Measurements from ENCODE around the gene IL16.

Gene IL16

GRCh38 chr15:81209635-81210034 is 13.0 kb downstream of the IL16 start:
- DNase-seq: no peak

GRCh38 chr15:81211376-81211775 is 14.7 kb downstream of the IL16 start:
- DNase-seq: no peak

DNA sequence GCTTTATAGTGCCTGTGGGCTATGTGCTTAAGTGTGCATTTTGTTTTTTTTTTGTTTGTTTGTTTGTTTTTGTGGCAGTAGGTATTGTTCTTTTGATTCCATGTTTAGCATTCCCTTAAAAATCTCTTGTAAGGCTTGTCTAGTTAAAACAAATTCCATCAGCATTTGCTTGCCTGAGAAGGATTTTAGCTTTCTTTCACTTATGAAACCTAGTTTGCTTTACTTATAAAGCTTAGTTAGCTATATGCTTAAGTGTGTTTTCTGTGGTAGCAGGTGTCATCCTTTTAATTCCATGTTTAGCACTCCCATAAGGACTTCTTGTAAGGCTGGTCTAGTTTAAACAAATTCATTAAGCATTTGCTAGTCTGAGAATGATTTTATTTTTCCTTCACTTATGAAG is 17.3 kb downstream of the IL16 start:
- DNase-seq: no peak

- DNase-seq: no peak
Measured at GRCh38 chr15:81215531-81215930, 18.9 kb downstream of the IL16 start.

GRCh38 chr15:81215983-81216382 is 19.3 kb downstream of the IL16 start:
- DNase-seq: no peak

- DNase-seq: peak; percentile 59
Measured at GRCh38 chr15:81216422-81216821, 19.7 kb downstream of the IL16 start.

DNA sequence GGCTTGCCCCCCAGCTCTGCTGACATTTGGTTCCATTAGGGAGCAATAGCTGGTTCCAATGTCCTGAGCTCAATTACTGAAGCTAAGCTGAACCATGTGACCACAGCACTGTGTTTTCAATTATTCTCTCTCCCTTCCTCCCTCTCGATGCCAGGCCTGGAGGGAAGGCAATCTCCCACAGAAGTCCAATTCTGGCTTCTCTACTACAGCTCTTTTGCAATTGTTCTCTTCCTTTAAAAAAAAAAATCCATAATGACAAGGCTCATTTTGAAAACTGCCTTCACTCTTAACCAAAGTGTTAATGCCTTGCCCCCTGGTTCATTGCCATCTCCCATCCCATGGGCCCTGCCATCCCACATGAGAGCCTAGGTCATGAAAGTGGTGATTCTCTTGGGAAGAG is 24.8 kb downstream of the IL16 start:
- no peak for DNase-seq

DNA sequence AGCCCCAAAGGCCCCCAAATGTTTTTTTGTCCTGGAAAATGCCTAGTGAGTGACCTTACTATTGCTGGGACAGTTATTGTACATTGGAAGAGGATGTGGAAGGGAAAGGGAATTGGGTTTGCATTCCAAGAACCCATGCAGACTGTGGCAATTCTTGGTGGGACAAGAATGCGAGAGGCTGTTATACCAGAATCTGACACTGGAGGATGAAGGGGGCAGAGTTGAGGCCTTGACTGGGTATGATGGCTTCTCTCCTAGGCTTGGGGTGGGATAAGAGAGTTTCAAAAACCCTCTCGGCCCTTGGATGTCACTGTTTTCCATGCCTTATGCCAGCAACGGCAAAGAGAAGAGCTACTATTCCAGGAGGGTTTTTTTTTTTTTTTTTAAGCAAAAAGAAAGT is 25.3 kb downstream of the IL16 start:
- no peak for DNase-seq

DNA sequence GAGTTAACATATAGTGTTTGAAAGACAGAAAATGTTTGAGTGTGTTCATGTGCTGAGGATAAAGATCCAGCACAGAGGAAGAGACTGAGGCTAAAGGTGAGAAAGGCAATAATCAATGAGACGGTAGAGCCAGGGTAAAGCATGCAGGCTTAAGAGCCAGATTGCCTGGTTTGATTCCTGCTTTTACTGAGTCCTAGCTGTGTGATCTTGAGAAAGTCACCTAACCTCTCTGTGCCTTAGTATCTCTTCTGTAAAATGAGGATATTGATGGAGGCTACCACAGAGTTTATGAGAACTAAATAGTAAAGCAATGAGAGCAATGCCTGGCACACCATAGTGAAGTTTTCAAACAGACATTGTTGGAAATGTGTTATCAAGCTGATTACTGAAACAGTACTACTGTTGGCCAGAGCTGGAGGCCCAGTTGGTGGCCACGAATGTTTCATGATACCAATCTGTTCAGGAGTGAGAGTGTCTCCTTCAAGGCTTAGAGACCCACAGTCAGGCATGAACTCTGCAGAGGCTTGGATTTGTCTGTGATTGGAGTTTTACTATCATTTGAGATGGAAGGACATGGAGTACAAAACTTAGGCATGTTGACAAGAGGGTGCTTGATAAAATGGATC is 26.8 kb downstream of the IL16 start:
- no peak for DNase-seq

DNA sequence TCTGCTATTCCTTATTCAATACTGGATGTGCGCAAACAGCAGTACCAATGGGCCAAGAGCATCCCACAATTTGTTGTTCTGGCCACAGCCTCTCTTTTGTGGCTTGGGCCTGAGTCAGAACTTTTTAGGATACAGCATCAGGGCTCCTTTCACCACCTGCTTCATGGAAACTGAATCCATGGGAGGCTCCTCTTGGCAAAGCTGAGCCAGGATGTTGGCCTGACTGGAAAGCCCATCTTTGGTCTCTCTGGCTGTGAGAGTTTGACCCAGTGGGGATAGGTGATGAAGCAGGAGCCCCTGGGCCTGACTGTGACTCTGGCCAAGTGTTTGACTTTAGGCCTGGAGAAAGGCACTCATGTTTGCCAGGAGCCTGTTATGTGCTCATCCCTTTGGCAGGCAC is 27.6 kb downstream of the IL16 start:
- DNase-seq: no peak

GRCh38 chr15:81225161-81225671 is 28.5 kb downstream of the IL16 start:
- no peak for DNase-seq

DNA sequence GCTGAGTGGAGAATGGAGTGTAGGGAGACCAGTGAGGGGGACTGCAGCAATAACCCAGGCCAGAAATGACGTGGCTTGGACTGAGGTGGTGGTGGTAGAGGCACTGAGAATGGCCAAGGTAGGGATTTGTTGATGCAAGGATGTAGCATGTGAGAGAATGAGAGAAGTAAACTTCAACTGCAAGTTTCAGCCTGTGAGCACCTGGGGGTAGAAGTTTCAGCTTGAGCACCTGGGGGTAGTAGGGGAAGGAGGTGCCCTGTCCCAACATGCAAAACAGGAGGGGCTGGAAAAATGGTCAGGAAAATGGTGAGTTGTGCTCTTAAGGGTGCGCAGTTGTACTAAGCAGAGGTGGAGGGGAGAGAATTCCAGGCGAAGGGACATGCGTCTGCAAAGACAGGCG is 31.0 kb downstream of the IL16 start:
- DNase-seq: no peak

GRCh38 chr15:81229586-81229985 is 32.9 kb downstream of the IL16 start:
- DNase-seq: no peak

GRCh38 chr15:81235276-81236123 is 38.8 kb downstream of the IL16 start:
- DNase-seq: no peak

DNA sequence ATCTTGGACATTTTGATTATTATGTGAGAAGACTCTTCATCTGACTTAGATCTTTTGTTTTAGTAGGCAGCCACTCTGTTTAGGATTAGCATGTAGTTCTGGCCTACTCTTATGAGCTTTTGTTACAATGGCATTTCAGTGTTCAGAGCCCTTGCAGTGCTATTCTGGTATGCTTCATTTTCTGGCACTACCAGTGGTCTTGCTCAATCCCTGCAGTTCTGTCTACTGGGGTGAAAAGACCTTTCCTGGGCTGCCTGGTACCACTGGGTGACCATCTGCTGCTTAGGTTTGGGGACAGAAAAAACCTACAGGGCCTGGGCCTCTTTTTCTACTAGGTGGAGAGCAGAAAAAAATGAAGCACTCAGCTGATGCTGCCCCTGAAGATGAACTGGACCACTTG is 42.5 kb downstream of the IL16 start:
- peak; percentile 19 for DNase-seq

- DNase-seq: no peak
Measured at GRCh38 chr15:81242778-81243177, 46.1 kb downstream of the IL16 start.

- no peak for DNase-seq
Measured at GRCh38 chr15:81244306-81244705, 47.6 kb downstream of the IL16 start.

GRCh38 chr15:81253846-81254245 is 57.2 kb downstream of the IL16 start:
- no peak for DNase-seq

DNA sequence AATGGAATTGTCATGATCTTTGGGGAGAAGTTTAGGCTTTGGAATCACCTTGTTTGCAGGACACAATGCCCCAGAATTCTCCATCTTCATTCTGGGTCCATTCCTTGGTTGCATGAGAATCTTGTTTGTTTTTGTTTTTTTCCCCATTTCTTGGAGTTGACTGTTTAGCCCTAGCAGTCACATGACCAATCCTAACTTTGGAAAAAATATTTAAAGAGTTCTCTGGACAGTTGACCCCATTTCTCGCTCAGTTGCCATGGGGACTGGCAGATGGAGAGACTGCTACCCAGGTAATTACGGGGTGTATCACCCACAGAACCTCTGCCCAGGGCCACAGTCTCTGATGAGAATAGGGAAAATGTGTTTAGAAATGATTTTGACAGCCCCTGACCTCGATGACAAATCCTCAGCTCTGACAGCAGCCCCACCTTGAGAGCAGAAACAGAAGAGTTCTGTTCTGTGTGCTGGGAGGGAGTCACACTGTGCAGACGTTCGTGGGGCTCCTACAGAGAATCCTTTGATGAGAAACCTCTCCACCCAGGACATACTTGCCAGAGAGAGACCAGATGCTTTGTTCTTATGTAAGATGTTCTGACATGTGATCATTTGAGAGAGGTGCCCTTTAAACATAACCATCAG is 57.7 kb downstream of the IL16 start:
- no peak for DNase-seq

DNA sequence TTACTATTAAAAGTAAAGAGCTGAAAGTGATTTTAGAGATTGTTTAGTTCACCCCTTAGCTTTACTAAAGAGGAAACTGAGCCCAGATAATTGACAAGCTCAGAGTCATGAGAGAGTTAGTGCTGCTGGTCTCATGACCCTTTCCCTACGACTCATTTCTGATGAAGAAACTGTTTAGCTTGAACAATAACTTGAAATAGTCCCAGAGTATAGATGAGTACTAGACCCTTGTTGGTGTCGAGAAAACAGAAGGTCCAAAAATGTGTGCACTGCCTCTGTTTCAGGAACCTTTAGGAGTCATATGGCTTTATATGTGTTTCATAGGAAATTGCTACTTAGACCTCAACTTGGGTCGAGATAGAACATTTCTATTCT is 58.2 kb downstream of the IL16 start:
- DNase-seq: no peak

DNA sequence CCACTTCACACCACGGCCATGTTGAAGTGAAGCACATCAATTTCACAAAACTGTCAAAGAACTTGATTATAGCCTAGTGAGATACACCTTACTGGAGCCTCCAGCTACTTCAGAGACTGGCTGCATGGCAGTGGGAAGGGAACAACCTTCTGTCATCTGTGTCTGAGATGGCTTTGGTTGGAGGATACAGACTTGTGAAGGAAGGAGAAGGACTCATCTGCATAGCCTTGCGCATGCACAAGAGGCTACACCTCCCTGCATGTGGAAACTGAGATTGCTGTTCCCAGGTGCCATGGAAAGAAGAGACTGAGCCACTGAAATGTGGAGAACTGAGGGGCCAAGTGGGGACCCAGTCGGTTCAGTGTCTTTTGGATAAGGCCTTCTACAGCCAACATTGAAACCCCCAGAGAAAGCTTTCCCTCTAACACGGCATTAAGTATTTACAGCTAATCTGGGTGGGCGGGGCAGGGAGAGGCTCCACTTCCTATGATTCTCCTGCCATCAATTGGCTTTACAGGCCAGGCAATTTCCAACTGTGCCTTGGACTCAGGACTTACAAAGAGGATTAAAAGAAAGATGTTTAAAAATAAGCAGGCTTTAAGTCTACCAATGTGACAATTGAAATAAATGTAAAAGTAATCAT is 58.8 kb downstream of the IL16 start:
- no peak for DNase-seq

GRCh38 chr15:81255958-81256320 is 59.3 kb downstream of the IL16 start:
- no peak for DNase-seq

DNA sequence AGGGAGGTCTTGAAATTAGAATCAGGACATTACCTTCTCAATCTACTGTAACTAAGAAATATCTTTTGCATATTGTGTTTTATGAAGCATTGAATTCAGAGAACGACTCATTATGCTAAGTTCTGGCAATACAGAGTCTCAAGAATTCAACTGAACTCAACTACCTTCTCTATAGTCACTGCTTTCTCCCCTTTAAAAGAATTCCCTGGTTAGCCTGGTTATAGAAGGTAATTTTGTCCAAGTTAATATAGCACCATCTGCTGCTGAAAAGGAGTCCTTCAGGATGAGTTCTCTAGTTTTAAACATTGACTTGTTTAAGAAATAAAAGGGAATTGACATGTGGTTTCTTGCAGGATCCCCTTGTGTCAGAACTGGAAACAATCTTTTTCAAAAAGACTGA is 60.2 kb downstream of the IL16 start:
- DNase-seq: peak; percentile 60
